HepG2 (cell line): Measurements from ENCODE around the gene DDRGK1. TPM values are rescaled to one million over a fixed set of nuclear protein-coding genes. Genes with fewer than 3 reads are reported as not detected.

ENCODE experiments used
- ATAC-seq: fragments of 200-7000 bp; cut with Tn5 transposase; 3 replicates; pipeline ENCODE4 v1.9.1; 2020; ENCODE audit warnings: mild to moderate bottlenecking, moderate library complexity
- BruUV-seq: library from RNA; stranded (reverse); fragments of 400-500 nt; replicated peaks from 2 replicates; lab custom pipeline; 2021; lab: Mats Ljungman, UMichigan
- CTCF ChIA-PET: fragments of 300-600 bp; formaldehyde crosslinking; extraction: SDS; loops from one replicate; lab custom pipeline; 2021; ENCODE audit warnings: low total read pairs, inconsistent platforms, low intra/inter-chr PET ratio; lab: Yijun Ruan, JAX
- POLR2A ChIA-PET: fragments of 350-600 bp; sonication (Branson Sonifier 250); formaldehyde crosslinking; loops from one replicate; lab custom pipeline; 2020; ENCODE audit warnings: antibody characterized with exemption, inconsistent platforms; lab: Yijun Ruan, JAX
- DNase-seq: peaks from one replicate; pipeline ENCODE4 v3.0.0-alpha.2; 2015; ENCODE audit warnings: low spot score
- FAIRE-seq: peaks from 3 replicates; lab custom pipeline; 2011; peaks lifted over from hg19 to GRCh38; lab: Jason Lieb, UNC
- H2AFZ ChIP-seq: one replicate; pipeline ENCODE4 v1.6.1; 2011; ENCODE audit warnings: low read length, inconsistent platforms
- H3K27ac ChIP-seq: fragments of 300-600 bp; 3 replicates; pipeline ENCODE4 v1.8.0; 2011; ENCODE audit warnings: mixed run types, mild to moderate bottlenecking, mixed read lengths, low read length, inconsistent platforms; ENCODE audit not compliant: insufficient read depth; ENCODE audit errors: extremely low read length
- H3K27me3 ChIP-seq, 2 experiments: fragments of 200-600 bp in 1 of 2; 2 replicates in 1 of 2; 3 replicates in 1 of 2; pipeline versions ENCODE4 v1.6.0 to v1.8.0; 2011; ENCODE audit warnings: low read length in 2 of 2, mild to moderate bottlenecking in 2 of 2, moderate library complexity in 2 of 2, inconsistent platforms in 1 of 2; ENCODE audit not compliant: insufficient read depth in 2 of 2, control insufficient read depth in 1 of 2
- H3K36me3 ChIP-seq, 2 experiments: fragments of 200-600 bp in 1 of 2; replicated peaks in 1 of 2; 2 replicates in 1 of 2; 3 replicates in 1 of 2; pipeline versions ENCODE4 v1.5.1 to v1.8.0; 2011; ENCODE audit warnings: low read length in 2 of 2, inconsistent platforms in 1 of 2; ENCODE audit not compliant: insufficient read depth in 2 of 2, control insufficient read depth in 1 of 2
- H3K4me1 ChIP-seq: 2 replicates; pipeline ENCODE4 v1.5.1; 2012; ENCODE audit warnings: low read length, inconsistent platforms; ENCODE audit not compliant: insufficient read depth
- H3K4me2 ChIP-seq: 2 replicates; pipeline ENCODE4 v1.6.0; 2011; ENCODE audit warnings: low read depth, low read length, inconsistent platforms
- H3K4me3 ChIP-seq, 3 experiments: fragments of 200-600 bp in 1 of 3; sonication (generic), shearing (Covaris generic) in 1 of 3; replicated peaks in 1 of 3; 2 replicates each; pipeline ENCODE4 v1.5.1; 2011 to 2016; ENCODE audit warnings: low read length in 3 of 3, inconsistent platforms in 2 of 3, low read depth in 2 of 3, mild to moderate bottlenecking in 2 of 3, control low read depth in 1 of 3, mixed read lengths in 1 of 3; ENCODE audit not compliant: insufficient read depth in 1 of 3
- H3K79me2 ChIP-seq: one replicate; pipeline ENCODE4 v1.6.1; 2011; ENCODE audit warnings: low read length, inconsistent platforms; ENCODE audit not compliant: insufficient read depth
- H3K9ac ChIP-seq: 2 replicates; pipeline ENCODE4 v1.6.0; 2011; ENCODE audit warnings: mild to moderate bottlenecking, low read depth, low read length, inconsistent platforms; ENCODE audit not compliant: insufficient read depth
- H3K9me3 ChIP-seq: 2 replicates; pipeline ENCODE4 v1.5.1; 2012; ENCODE audit warnings: mild to moderate bottlenecking, low read length
- H4K20me1 ChIP-seq: 2 replicates; pipeline ENCODE4 v1.6.0; 2011; ENCODE audit warnings: inconsistent platforms, mild to moderate bottlenecking, low read length, moderate library complexity; ENCODE audit not compliant: insufficient read depth
- JDP2 ChIP-seq: sonication (generic); formaldehyde crosslinking; IDR thresholded peaks from 2 replicates; pipeline ENCODE4 v1.8.1; 2022; ENCODE audit warnings: missing genetic modification reagents, borderline replicate concordance
- ZNF644 ChIP-seq: IDR thresholded peaks from 2 replicates; pipeline ENCODE4 v1.6.1; 2016; ENCODE audit warnings: low read depth
- WGBS: methylation state at CpG from one replicate; pipeline ENCODE4 v1.1.6; 2017; ENCODE audit warnings: low lambda C conversion rate; 5-methylcytosine and 5-hydroxymethylcytosine counted together
- in situ Hi-C: cut with HindIII; loops from 2 replicates; pipeline ENCODE4 v1.10.0; 2017; ENCODE audit warnings: low pct_unique_long_range_greater_than_20kb; ENCODE audit not compliant: extremely low pct_ligation_motif_present
- intact Hi-C: fragments of 100-400 bp; cut with micrococcal nuclease; formaldehyde crosslinking; loops from one replicate; pipeline ENCODE4 v1.10.0; 2022; ENCODE audit not compliant: unreplicated experiment
- polyA plus RNA-seq, 8 experiments: library from polyadenylated mRNA; depleted of rRNA in 3 of 8; stranded (reverse) in 7 of 8; unstranded in 1 of 8; fragments of >200 nt; fragmentation: Illumina TruSeq in 4 of 8; extraction: Trizol in 4 of 8; gene quantifications; 2 replicates each; pipeline versions ENCODE4 v1.2.1 to v1.2.3, GENCODE V29; 2011 to 2016; ENCODE audit warnings: low read depth in 4 of 8, missing spikeins in 1 of 8, mixed read lengths in 1 of 8; ENCODE audit not compliant: insufficient read depth in 1 of 8
- total RNA-seq, 5 experiments: library from RNA; depleted of rRNA; stranded (reverse); fragments of >200 nt; fragmentation: Illumina TruSeq; extraction: Trizol; gene quantifications; 2 replicates each; pipeline ENCODE4 v1.2.3, GENCODE V29; 2016; ENCODE audit warnings: low read depth in 1 of 5
- TF ChIP-seq, protein P1 (sequence below): sonication (generic); formaldehyde crosslinking; IDR thresholded peaks from 2 replicates; pipeline ENCODE4 v1.5.0; 2020; ENCODE audit warnings: mild to moderate bottlenecking, missing genetic modification reagents
- TF ChIP-seq, protein P2 (sequence below): sonication (generic); formaldehyde crosslinking; IDR thresholded peaks from 2 replicates; pipeline ENCODE4 v1.4.0; 2020; ENCODE audit warnings: missing genetic modification reagents

DDRGK1 gene
- total and polyA plus RNA-seq, 2 of the 13 experiments (the other 11 are each of a cell fraction or from before 2014, with no cell fraction given), result 96.7 to 149 TPM

DNA sequence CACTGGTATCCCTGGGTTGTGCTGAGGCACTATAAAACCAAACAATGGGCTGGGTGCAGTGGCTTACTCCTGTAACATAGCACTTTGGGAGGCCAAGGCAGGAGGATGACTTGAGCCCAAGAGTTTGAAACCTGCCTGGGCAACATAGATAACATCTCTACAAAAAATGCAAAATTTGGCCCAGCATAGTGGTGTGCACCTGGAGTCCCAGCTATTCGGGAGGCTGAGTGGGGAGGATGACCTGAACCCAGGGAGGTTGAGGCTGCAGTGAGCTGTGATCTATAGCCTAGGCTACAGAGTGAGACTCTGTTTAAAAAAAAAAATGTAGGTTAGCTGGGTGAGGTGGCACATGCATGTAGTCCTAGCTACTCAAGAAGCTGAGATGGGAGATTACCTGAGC is 42.2 kb upstream of the DDRGK1 start:
- ATAC-seq (no peak), DNase-seq (no peak), FAIRE-seq (no peak)
- H3K9me3 ChIP-seq, result no peaks in the 10 kb centered on the region
- no TSS peak for BruUV-seq
- no peak overlapping the region for H3K4me2 ChIP-seq
- no peak overlapping the region for H3K27ac ChIP-seq
- no peak for TF ChIP-seq JDP2 (CRISPR knock-in tag)
- TF ChIP-seq, protein P1, sequence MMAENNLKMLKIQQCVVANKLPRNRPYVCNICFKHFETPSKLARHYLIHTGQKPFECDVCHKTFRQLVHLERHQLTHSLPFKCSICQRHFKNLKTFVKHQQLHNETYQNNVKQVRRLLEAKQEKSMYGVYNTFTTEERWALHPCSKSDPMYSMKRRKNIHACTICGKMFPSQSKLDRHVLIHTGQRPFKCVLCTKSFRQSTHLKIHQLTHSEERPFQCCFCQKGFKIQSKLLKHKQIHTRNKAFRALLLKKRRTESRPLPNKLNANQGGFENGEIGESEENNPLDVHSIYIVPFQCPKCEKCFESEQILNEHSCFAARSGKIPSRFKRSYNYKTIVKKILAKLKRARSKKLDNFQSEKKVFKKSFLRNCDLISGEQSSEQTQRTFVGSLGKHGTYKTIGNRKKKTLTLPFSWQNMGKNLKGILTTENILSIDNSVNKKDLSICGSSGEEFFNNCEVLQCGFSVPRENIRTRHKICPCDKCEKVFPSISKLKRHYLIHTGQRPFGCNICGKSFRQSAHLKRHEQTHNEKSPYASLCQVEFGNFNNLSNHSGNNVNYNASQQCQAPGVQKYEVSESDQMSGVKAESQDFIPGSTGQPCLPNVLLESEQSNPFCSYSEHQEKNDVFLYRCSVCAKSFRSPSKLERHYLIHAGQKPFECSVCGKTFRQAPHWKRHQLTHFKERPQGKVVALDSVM (CRISPR knock-in tag), result peak; percentile 83
- intact Hi-C loops, result loop anchor here (10.0 kb wide), 1 partner anchor 82 kb away; no protein-coding TSS in a partner anchor
- no peaks in the 10 kb centered on the region for H3K79me2 ChIP-seq
- H3K4me3 ChIP-seq, result no peak overlapping the region
- in situ Hi-C loops, result no loop called here
- ChIA-PET CTCF (no interaction called here), POLR2A (interaction anchor here (0.6 to 7.9 kb wide), 3 partner anchors 8 to 26 kb away, joined by 3 to 110 read pairs (median 3); no protein-coding TSS in a partner anchor)
- H4K20me1 ChIP-seq, result no peaks in the 10 kb centered on the region
- peaks cover 58% of the 10 kb centered on the region for H3K4me1 ChIP-seq
- H3K36me3 ChIP-seq, result no peaks in the 10 kb centered on the region
- H2AFZ ChIP-seq, result no peak overlapping the region
- H3K27me3 ChIP-seq, result peaks cover 3 to 11% of the 10 kb centered on the region in 2 experiments; a peak in 3 of 5 replicates
- WGBS, result 67% methylated on average over 1 of the region's 1 CpG
- no peak overlapping the region for H3K9ac ChIP-seq

DNA sequence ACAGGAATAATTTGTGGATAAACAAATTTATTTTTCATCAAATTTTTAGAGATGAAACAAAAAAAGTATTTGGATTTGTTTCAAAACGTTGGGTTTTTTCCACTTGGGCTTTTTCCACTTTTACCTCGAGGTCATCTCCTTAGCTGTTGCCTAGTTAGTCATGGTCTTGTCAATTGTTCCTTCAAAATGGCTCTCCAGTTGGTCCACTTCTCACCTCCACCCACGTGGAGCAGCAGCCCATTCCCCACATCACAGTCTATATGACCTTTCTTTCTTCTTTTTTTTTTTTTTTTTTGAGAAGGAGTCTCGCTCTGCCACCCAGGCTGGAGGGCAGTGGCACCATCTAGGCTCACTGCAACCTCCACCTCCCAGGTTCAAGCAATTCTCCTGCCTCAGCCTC is 41.2 kb upstream of the DDRGK1 start:
- ATAC-seq, result no peak
- 37% methylated on average over 4 of the region's 4 CpGs for WGBS
- no TSS peak for BruUV-seq

More for the DNA sequence above, 41.2 kb upstream of the DDRGK1 start:
- H3K36me3 ChIP-seq, result no peaks in the 10 kb centered on the region
- DNase-seq (no peak), FAIRE-seq (no peak)
- H4K20me1 ChIP-seq, result no peaks in the 10 kb centered on the region
- no peak overlapping the region for H3K4me3 ChIP-seq
- H3K79me2 ChIP-seq, result no peaks in the 10 kb centered on the region
- no peak overlapping the region for H2AFZ ChIP-seq
- intact Hi-C loops (loop anchor here (10.0 kb wide), 1 partner anchor 81 kb away; no protein-coding TSS in a partner anchor), in situ Hi-C loops (no loop called here)
- ChIA-PET CTCF (no interaction called here), POLR2A (interaction anchor here (7.9 kb wide), 1 partner anchor 25 kb away, joined by 110 read pairs; no protein-coding TSS in a partner anchor)
- no peak overlapping the region for H3K4me2 ChIP-seq
- H3K4me1 ChIP-seq, result peaks cover 68% of the 10 kb centered on the region
- H3K9me3 ChIP-seq, result no peaks in the 10 kb centered on the region
- H3K27me3 ChIP-seq, result peaks cover 3 to 19% of the 10 kb centered on the region in 2 experiments; a peak in 4 of 5 replicates
- TF ChIP-seq, protein P2, sequence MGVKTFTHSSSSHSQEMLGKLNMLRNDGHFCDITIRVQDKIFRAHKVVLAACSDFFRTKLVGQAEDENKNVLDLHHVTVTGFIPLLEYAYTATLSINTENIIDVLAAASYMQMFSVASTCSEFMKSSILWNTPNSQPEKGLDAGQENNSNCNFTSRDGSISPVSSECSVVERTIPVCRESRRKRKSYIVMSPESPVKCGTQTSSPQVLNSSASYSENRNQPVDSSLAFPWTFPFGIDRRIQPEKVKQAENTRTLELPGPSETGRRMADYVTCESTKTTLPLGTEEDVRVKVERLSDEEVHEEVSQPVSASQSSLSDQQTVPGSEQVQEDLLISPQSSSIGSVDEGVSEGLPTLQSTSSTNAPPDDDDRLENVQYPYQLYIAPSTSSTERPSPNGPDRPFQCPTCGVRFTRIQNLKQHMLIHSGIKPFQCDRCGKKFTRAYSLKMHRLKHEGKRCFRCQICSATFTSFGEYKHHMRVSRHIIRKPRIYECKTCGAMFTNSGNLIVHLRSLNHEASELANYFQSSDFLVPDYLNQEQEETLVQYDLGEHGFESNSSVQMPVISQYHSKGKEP, result no peak
- peak; percentile 71; the same call in 1 of the 2 replicates for TF ChIP-seq ZNF644 (CRISPR knock-in tag)
- H3K9ac ChIP-seq, result no peak overlapping the region
- H3K27ac ChIP-seq, result no peak overlapping the region
